ENCODE results near the gene TXNDC16.

The TXNDC16 gene

DNA sequence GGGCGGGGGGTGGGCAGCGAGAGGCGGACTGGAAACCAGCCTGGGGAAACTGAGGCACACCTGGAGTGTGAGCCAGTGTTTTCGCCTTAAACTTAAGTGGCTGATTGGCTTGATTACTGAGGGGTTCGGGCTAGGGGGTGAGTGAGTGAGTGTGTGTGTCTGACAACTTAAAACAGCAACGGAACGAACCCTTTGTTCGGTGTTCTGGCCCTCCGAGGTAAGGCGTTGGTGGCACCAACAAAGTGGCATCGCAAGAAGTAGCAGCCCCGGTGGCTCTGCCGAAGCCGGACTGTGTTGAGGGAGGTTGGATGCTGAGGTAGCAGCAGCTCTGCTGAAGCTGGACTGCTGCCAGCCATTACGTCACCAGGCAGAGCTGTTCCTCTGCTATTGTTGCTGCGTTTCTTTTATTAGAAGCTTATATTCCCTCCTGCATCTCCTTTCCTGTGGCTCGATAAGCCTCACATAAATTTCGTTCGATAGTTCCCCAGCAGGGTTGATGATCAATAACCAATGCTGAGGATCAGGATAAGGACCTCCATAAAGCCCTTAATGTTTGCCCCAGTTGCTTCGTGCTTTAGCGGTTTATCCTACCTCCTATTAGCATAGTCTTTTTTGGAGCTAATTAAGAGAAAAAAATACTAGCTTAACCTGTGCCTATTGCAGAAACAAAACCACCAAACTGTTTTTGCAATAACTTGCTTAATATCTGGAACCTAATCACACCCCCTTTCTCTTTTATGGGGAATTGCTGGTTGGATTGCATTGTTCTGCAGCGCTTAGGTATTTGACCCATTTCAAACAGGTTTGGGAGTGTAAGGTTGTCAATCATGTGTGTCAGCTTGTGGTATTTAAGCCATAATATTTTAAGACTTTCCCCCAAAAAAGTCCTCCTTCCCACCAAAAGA lies 1.6 kb upstream of the TXNDC16 start:
- TF ChIP-seq CTCF (IDR thresholded peaks at IDR 0.05; ENCODE audit: low read depth, low read length, missing control alignments): no peak
- peak; percentile 84 for DNase-seq (ENCODE audit: low read depth)
- in situ Hi-C loops (cut with HindIII; ENCODE audit: low sequenced_read_pairs): loop anchor here (5.0 kb wide), 1 partner anchor 78 kb away; no protein-coding TSS in a partner anchor
- H3K4me3 ChIP-seq (ENCODE audit: low read depth, low read length): peak overlapping the region; percentile 62

DNA sequence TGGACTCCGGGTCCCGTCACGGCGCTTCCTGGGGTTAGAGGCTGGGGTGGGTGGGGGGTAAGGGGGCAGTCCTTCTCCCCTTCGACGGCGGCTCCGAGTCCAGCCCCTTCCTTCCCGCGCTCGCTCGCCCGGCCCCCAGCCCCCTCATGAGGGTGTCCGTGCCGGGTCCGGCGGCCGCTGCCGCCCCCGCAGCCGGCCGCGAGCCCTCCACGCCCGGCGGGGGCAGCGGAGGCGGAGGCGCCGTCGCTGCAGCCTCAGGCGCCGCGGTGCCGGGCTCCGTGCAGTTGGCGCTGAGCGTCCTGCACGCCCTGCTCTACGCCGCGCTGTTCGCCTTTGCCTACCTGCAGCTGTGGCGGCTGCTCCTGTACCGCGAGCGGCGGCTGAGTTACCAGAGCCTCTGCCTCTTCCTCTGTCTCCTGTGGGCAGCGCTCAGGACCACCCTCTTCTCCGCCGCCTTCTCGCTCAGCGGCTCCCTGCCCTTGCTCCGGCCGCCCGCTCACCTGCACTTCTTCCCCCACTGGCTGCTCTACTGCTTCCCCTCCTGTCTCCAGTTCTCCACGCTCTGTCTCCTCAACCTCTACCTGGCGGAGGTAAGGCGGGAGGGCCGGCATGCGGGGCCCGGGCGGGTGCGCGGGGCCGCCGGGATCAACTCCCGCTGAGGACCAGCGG lies 831 bp upstream of the TXNDC16 start:
- in situ Hi-C loops (cut with HindIII; ENCODE audit: low sequenced_read_pairs): loop anchor here (5.0 kb wide), 1 partner anchor 79 kb away; no protein-coding TSS in a partner anchor
- DNase-seq (ENCODE audit: low read depth): no peak
- H3K4me3 ChIP-seq (ENCODE audit: low read depth, low read length): peak overlapping the region; percentile 62
- no peak for TF ChIP-seq CTCF (IDR thresholded peaks at IDR 0.05; ENCODE audit: low read depth, low read length, missing control alignments)

- DNase-seq (ENCODE audit: low read depth): no peak
- in situ Hi-C loops (cut with HindIII; ENCODE audit: low sequenced_read_pairs): loop anchor here (5.0 kb wide), 1 partner anchor 81 kb away; no protein-coding TSS in a partner anchor
- TF ChIP-seq CTCF (IDR thresholded peaks at IDR 0.05; ENCODE audit: low read depth, low read length, missing control alignments): peak; percentile 47
- H3K4me3 ChIP-seq (ENCODE audit: low read depth, low read length): peak overlapping the region; percentile 62
Measured at GRCh38 chr14:52551696-52552062, 626 bp downstream of the TXNDC16 start.

DNA sequence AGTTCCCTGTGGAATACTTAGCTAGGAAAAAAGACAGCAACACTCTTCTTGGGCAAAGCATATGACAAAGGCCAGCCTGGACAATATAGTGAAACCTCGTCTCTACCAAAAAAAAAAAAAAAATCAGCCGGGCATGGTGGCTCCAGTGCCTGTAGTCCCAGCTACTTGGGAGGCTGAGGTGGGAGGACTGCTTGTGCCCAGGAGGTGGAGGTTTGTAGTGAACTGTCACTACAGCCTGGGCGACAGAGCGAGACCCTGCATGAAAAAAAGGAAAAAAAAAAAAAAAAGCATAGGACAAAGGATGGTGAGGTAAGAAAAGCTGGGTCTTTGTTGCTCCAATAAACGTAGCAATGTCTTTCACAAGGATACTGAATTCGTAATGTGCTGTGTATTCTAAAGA lies 1.1 kb downstream of the TXNDC16 start:
- in situ Hi-C loops (cut with HindIII; ENCODE audit: low sequenced_read_pairs): loop anchor here (5.0 kb wide), 1 partner anchor 81 kb away; no protein-coding TSS in a partner anchor
- no peak for DNase-seq (ENCODE audit: low read depth)
- H3K4me3 ChIP-seq (ENCODE audit: low read depth, low read length): peak overlapping the region; percentile 62
- TF ChIP-seq CTCF (IDR thresholded peaks at IDR 0.05; ENCODE audit: low read depth, low read length, missing control alignments): no peak

GRCh38 chr14:52550661-52551060 lies 1.6 kb downstream of the TXNDC16 start:
- in situ Hi-C loops (cut with HindIII; ENCODE audit: low sequenced_read_pairs): loop anchor here (5.0 kb wide), 1 partner anchor 82 kb away; no protein-coding TSS in a partner anchor
- TF ChIP-seq CTCF (IDR thresholded peaks at IDR 0.05; ENCODE audit: low read depth, low read length, missing control alignments): no peak
- no peak for DNase-seq (ENCODE audit: low read depth)
- H3K4me3 ChIP-seq (ENCODE audit: low read depth, low read length): no peak overlapping the region

GRCh38 chr14:52547526-52547925 lies 4.8 kb downstream of the TXNDC16 start:
- no peak overlapping the region for H3K4me3 ChIP-seq (ENCODE audit: low read depth, low read length)
- TF ChIP-seq CTCF (IDR thresholded peaks at IDR 0.05; ENCODE audit: low read depth, low read length, missing control alignments): no peak
- in situ Hi-C loops (cut with HindIII; ENCODE audit: low sequenced_read_pairs): no loop called here
- no peak for DNase-seq (ENCODE audit: low read depth)

All from astrocyte of the cerebellum (primary cell).